Mesothelial cell of epicardium (in vitro differentiated cells): ENCODE measurements around the gene ITPR1. TPM values are rescaled to one million over a fixed set of nuclear protein-coding genes. Genes with fewer than 3 reads are reported as not detected.

Experiments used
- DNase-seq, 2 experiments: peaks; one replicate each; pipeline ENCODE4 v3.0.0; 2021; ENCODE audit warnings: low spot score in 2 of 2; ENCODE audit not compliant: unreplicated experiment in 2 of 2
- H3K27ac Mint-ChIP-seq: 2 replicates; pipeline ENCODE4 v1.8.0; 2021; ENCODE audit warnings: mixed read lengths
- H3K27me3 Mint-ChIP-seq: 2 replicates; pipeline ENCODE4 v1.8.0; 2021; ENCODE audit warnings: low read depth, mixed read lengths
- H3K36me3 Mint-ChIP-seq: 2 replicates; pipeline ENCODE4 v1.8.0; 2021; ENCODE audit warnings: mixed read lengths
- H3K4me1 Mint-ChIP-seq: 2 replicates; pipeline ENCODE4 v1.8.0; 2021; ENCODE audit warnings: mixed read lengths
- H3K4me3 Mint-ChIP-seq: 2 replicates; pipeline ENCODE4 v1.8.0; 2021; ENCODE audit warnings: mild to moderate bottlenecking, moderate library complexity, mixed read lengths
- H3K9me3 Mint-ChIP-seq: 2 replicates; pipeline ENCODE4 v1.8.0; 2021; ENCODE audit warnings: mixed read lengths
- total RNA-seq: library from RNA; stranded (reverse); gene quantifications from 3 replicates; pipeline ENCODE4 v1.2.1, GENCODE V29; 2021
- TF ChIP-seq, protein P1 (sequence below): fragments of 200-600 bp; sonication (generic); IDR thresholded peaks from one replicate; pipeline ENCODE4 v1.5.0; 2021; ENCODE audit warnings: antibody characterized with exemption; ENCODE audit not compliant: unreplicated experiment

Gene ITPR1
- total RNA-seq, 1 donor from 2014 or later: 21.3 TPM

DNA sequence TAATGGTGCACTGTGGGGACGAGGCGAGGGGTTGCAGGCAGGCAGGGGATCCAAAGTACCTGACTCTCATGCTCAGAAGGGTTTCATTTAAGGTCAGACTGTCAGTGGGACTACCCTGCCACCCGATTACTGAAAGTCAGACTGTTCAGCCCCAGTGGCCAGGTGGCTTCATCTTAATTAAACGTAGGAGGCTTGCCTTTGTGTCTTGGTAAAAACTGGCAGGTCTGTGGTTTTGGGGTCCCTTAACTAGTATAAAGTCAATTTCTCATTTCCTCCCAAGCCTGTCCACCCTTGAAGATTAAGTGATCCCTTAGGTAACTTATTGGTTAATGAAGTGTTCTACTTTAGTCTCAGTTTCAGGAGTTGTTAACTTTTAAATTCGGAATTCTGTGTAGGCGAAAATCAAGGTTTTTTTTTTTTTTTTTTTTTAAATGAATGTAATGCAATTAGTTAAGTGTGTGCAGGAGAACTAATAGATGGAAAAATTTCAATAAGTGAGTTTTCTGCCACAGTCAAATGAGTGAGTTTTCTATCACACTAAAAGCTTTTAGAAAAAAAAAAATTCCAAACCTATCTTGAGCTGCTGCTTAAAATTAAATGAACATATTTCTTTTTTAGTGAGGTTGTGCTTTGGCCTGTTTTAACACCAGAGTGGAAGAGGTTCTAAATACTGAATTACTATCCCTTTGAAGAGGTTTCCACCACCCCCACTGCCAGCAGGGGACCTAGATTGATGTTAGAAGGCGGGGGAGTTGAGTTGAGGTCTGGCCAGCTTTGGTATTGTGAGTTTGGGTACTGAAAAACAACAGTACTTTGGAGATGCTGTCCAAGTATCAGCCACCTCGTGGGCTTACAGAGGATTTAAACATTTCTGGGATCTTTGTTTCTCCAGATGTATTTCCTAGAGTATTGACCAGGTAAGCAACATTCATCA lies 15.2 kb downstream of the ITPR1 start:
- H3K27me3 Mint-ChIP-seq: peaks cover 11% of the 10 kb centered on the region
- H3K4me3 Mint-ChIP-seq: no peak overlapping the region
- no peaks in the 10 kb centered on the region for H3K36me3 Mint-ChIP-seq
- DNase-seq: no peak
- TF ChIP-seq, protein P1, sequence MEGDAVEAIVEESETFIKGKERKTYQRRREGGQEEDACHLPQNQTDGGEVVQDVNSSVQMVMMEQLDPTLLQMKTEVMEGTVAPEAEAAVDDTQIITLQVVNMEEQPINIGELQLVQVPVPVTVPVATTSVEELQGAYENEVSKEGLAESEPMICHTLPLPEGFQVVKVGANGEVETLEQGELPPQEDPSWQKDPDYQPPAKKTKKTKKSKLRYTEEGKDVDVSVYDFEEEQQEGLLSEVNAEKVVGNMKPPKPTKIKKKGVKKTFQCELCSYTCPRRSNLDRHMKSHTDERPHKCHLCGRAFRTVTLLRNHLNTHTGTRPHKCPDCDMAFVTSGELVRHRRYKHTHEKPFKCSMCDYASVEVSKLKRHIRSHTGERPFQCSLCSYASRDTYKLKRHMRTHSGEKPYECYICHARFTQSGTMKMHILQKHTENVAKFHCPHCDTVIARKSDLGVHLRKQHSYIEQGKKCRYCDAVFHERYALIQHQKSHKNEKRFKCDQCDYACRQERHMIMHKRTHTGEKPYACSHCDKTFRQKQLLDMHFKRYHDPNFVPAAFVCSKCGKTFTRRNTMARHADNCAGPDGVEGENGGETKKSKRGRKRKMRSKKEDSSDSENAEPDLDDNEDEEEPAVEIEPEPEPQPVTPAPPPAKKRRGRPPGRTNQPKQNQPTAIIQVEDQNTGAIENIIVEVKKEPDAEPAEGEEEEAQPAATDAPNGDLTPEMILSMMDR: no peak
- H3K27ac Mint-ChIP-seq: no peak overlapping the region
- no peaks in the 10 kb centered on the region for H3K9me3 Mint-ChIP-seq
- H3K4me1 Mint-ChIP-seq: peaks cover 35% of the 10 kb centered on the region

DNA sequence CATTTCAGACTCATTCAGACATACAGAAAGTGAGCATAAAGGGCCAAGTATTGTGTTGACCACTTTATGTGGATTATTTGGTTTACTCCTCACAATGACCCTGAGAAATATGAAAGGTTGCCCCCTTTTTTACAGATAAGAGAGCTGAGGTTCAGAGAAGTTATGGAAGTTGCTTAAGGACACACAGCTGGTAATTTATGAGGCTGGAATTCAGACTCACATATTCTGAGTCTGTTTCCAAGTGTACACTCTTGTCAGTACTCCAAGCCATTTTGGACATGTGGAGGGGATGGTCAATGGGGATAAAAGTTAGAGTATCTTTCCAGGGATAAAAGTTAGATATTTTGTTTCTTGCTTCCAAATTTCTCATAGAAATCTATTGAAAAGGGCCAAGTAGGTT lies 15.9 kb downstream of the ITPR1 start:
- peaks cover 37% of the 10 kb centered on the region for H3K4me1 Mint-ChIP-seq
- no peak overlapping the region for H3K4me3 Mint-ChIP-seq
- no peaks in the 10 kb centered on the region for H3K9me3 Mint-ChIP-seq
- no peak overlapping the region for H3K27ac Mint-ChIP-seq
- H3K27me3 Mint-ChIP-seq: peaks cover 11% of the 10 kb centered on the region
- no peak for DNase-seq
- TF ChIP-seq, protein P1: no peak
- no peaks in the 10 kb centered on the region for H3K36me3 Mint-ChIP-seq

DNA sequence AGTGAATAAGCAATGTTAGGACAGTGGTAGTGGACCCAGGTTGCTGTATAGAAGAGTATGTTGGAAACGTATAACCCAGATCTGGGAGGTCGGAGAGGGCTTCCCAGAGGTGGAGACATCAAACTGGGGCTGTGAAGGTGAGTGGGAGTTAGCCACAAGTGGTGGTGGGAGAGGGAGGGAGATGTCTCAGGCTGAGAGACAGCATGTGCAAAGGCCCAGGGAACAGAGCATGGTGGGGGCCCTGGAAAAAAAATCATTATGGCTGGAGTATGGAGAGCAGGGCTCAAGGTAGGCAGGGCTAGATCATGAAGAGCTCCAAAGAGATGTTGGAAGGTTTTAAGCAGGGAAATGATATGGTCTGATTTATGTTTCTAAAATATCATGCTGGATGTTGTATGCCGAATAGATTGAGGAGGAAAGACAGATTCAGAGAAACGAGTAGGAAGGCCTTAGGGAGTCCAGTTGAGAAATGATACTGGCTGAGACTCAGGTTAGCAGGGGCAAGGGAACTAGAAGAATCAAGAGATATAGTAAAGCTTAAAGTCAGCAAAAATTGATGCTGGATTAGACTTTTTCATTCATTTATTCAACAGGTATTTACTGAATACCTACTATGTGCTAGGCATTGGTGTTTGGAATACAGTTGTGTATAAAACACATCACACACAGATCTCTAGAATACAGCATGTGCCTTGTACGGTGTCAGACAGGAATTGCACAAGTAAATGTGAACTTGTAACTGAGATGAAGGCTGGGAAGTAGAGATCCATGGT lies 17.0 kb downstream of the ITPR1 start:
- TF ChIP-seq, protein P1: no peak
- Mint-ChIP-seq H3K4me1 (peaks cover 33% of the 10 kb centered on the region), H3K9me3 (no peaks in the 10 kb centered on the region), H3K27ac (no peak overlapping the region), H3K4me3 (no peak overlapping the region), H3K27me3 (peaks cover 11% of the 10 kb centered on the region), H3K36me3 (no peaks in the 10 kb centered on the region)
- DNase-seq: no peak

DNA sequence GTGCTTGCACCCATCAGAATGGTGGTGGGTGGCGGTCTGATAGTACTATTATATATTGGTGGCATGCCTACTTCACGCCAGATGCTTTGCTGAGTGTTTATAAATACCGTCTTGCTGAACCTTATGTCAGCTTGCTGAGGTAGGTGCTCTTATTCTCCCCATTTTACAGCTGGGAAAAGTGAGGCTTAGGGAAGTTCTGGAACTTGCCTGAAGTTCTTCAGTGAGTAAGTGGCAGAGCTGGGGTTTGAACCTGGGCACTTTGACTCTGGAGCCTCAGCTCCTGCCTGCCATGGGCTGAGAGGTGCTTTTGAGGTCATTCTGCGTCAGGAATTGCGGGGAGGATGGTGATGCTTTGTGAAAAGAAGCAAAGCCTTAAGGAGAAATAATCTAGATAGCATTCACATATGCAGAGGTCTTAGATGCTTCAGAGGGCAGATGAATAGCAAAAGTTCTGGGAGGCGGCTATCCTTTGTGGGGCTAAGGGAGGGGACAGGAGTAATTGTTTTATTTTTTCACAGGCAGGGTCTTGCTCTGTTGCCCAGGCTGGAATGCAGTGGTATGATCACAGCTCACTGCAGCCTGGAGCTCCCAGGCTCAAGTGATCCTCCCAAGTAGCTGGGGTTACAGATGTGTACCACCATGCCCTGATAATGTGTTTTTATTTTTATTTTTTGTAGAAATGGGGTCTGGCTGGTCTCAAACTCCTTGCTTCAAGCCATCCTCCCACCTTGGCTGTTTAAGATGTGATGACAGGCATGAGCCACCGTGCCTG lies 18.5 kb downstream of the ITPR1 start:
- Mint-ChIP-seq H3K4me3 (no peak overlapping the region), H3K27me3 (peaks cover 9% of the 10 kb centered on the region), H3K36me3 (no peaks in the 10 kb centered on the region), H3K27ac (no peak overlapping the region), H3K4me1 (peaks cover 47% of the 10 kb centered on the region), H3K9me3 (no peaks in the 10 kb centered on the region)
- TF ChIP-seq, protein P1: no peak
- DNase-seq: no peak

DNA sequence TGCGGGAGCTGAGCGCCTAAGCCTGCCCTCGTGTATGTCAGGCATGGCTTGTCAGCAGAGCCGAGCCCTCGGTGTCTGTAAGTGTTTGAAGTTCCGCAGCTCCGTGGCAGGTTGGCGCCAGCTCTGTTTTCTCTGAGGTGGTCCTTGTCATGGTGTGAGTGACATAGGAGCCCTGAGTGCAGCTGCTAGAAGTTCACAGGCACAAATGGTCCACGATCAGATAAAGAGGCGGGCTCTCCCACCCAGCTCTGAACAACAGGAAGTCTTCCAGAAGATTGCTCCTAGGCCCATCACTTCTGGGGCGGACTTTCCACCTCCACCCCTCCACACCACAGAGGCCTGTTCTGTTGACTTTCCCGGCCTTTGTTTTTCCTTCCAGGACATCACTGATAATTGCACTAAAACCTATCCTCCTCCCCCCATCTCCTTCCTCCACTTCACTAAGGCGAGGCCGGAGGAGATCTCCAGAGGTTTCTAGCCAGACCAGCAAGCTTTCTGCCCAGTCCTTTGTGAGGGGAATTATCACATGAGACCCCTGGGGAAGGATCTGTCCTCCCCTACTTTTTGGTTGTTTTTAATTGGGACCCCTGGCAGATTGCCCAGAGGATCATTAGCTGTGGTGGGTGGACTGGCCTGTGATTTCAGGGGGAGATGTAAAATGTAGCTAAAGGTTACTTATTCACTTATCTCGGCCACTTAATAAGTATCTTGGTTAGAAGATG lies 19.9 kb downstream of the ITPR1 start:
- DNase-seq: no peak
- Mint-ChIP-seq H3K4me3 (no peak overlapping the region), H3K4me1 (peaks cover 43% of the 10 kb centered on the region), H3K27ac (peak overlapping the region; percentile 27), H3K9me3 (no peaks in the 10 kb centered on the region), H3K27me3 (peaks cover 12% of the 10 kb centered on the region), H3K36me3 (no peaks in the 10 kb centered on the region)
- TF ChIP-seq, protein P1: no peak
